ENCODE results near the gene ZCCHC24. TPM values are rescaled to one million over a fixed set of nuclear protein-coding genes. Genes with fewer than 3 reads are reported as not detected.

ZCCHC24 gene
- total RNA-seq, 1 donor from 2014 or later, result 180 TPM

DNA sequence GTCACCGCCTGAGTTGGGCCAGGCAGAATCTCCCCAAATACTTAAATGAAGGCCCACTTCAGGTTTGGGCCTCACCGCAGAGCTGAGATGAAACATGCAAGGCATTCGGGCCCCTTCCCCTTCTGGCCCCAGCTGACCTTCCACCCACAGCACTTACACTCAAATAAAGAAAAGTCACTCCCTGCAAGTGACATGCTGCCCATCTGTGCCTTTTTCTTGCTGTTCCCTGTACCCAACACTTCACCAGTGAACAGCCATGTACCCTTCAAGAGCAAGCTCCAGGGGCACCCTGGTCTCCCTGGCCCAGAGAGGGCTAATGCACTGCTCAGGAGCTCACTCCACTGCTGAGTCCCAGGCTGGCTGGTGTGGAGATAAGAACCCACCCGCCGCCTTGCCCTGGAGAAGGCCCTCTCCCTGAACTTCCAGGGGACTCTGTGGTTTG is 40.7 kb downstream of the ZCCHC24 start:
- no peaks in the 10 kb centered on the region for H3K27me3 ChIP-seq
- no peaks in the 10 kb centered on the region for H3K9me3 ChIP-seq
- H3K36me3 ChIP-seq, result no peaks in the 10 kb centered on the region
- H3K4me3 ChIP-seq, result no peak overlapping the region
- DNase-seq (ENCODE audit: low spot score in 2 of 2), result no peak
- peaks cover 41 to 97% of the 10 kb centered on the region in 2 donors for H3K4me1 ChIP-seq
- intact Hi-C loops (cut with DNase I), result no loop called here
- TF ChIP-seq, protein P1, sequence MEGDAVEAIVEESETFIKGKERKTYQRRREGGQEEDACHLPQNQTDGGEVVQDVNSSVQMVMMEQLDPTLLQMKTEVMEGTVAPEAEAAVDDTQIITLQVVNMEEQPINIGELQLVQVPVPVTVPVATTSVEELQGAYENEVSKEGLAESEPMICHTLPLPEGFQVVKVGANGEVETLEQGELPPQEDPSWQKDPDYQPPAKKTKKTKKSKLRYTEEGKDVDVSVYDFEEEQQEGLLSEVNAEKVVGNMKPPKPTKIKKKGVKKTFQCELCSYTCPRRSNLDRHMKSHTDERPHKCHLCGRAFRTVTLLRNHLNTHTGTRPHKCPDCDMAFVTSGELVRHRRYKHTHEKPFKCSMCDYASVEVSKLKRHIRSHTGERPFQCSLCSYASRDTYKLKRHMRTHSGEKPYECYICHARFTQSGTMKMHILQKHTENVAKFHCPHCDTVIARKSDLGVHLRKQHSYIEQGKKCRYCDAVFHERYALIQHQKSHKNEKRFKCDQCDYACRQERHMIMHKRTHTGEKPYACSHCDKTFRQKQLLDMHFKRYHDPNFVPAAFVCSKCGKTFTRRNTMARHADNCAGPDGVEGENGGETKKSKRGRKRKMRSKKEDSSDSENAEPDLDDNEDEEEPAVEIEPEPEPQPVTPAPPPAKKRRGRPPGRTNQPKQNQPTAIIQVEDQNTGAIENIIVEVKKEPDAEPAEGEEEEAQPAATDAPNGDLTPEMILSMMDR (IDR thresholded peaks at IDR 0.05), result no peak
- peak overlapping the region in 1 of 2 donors; percentile 3 for H3K27ac ChIP-seq

- Histone ChIP-seq H3K4me3 (no peak overlapping the region), H3K9me3 (no peaks in the 10 kb centered on the region), H3K27ac (peak overlapping the region; percentile 87 to 88), H3K27me3 (no peaks in the 10 kb centered on the region), H3K4me1 (peaks cover 41 to 95% of the 10 kb centered on the region in 2 donors), H3K36me3 (no peaks in the 10 kb centered on the region)
- DNase-seq (ENCODE audit: low spot score in 2 of 2), result peak in 1 of 2 donors; percentile 78
- intact Hi-C loops (cut with DNase I), result no loop called here
- TF ChIP-seq, protein P1 (IDR thresholded peaks at IDR 0.05), result no peak
These were observed 41.2 kb downstream of the ZCCHC24 start for GRCh38 chr10:79404231-79404609.

DNA sequence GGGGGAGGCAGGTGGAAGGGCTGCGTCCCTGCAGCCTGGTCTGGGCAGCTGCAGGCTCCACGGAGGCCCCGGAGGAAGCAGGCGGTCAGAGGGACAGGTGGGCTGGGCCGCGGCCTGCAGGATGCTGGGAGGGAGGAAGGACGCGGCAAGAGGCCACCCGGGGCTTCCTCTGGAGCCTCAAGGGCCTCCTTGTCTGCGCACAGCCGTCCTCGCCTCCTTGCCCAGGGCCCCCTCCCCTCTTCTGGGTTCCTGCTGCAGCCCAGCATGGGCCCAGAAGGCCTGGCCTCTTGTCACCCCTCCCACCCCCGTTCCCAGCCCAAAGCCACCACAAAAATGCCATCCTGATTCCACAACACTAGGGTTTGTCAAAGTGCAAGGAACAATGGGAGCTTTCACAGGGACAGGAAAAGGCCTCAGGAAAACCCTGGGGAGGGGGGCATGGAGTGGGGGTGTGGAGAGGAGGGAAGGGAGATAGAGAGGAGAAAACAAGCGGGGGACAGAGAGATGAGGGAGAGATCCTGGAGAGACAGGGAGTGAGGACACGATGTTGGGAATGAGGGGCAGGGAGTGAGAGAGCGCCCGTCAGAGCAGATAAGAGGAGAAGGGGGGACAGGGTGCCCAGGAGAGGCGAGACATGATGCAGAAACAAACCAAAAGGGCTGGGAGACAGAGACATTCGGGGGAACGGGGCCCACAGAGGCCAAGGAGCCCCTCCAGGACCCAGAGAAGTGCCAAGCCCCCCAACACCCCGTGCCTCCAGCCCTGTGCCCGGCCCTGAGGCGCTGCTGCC is 41.8 kb downstream of the ZCCHC24 start:
- Histone ChIP-seq H3K36me3 (no peaks in the 10 kb centered on the region), H3K4me1 (peaks cover 43 to 95% of the 10 kb centered on the region in 2 donors), H3K4me3 (no peak overlapping the region), H3K27me3 (no peaks in the 10 kb centered on the region), H3K9me3 (no peaks in the 10 kb centered on the region), H3K27ac (peak overlapping the region; percentile 87 to 88)
- intact Hi-C loops (cut with DNase I), result no loop called here
- TF ChIP-seq, protein P1 (IDR thresholded peaks at IDR 0.05), result no peak
- DNase-seq (ENCODE audit: low spot score in 2 of 2), result no peak

GRCh38 chr10:79402951-79403350 is 42.5 kb downstream of the ZCCHC24 start:
- H3K36me3 ChIP-seq, result no peaks in the 10 kb centered on the region
- H3K27me3 ChIP-seq, result no peaks in the 10 kb centered on the region
- peaks cover 45 to 95% of the 10 kb centered on the region in 2 donors for H3K4me1 ChIP-seq
- H3K9me3 ChIP-seq, result no peaks in the 10 kb centered on the region
- no peak for DNase-seq (ENCODE audit: low spot score in 2 of 2)
- TF ChIP-seq, protein P1 (IDR thresholded peaks at IDR 0.05), result no peak
- intact Hi-C loops (cut with DNase I), result no loop called here
- H3K4me3 ChIP-seq, result no peak overlapping the region
- H3K27ac ChIP-seq, result peak overlapping the region; percentile 87 to 88

DNA sequence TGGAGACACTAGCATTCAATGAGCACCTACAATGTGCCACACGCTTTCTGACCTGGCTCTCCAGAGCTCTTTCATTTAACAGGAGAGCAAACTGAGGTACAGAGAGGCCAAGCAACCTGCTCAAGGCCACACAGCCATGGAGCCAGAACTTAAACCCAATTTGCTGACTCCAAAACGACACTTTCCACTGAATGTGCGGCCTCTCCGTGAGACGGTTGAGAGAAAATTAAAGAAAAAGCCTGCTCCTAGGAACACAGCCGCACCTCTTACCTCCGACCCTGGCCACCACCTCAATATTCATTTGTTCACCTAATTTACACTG is 42.8 kb downstream of the ZCCHC24 start:
- DNase-seq (ENCODE audit: low spot score in 2 of 2), result no peak
- intact Hi-C loops (cut with DNase I), result no loop called here

More for the DNA sequence above, 42.8 kb downstream of the ZCCHC24 start:
- Histone ChIP-seq H3K4me3 (no peak overlapping the region), H3K27me3 (no peaks in the 10 kb centered on the region), H3K4me1 (peaks cover 47 to 94% of the 10 kb centered on the region in 2 donors), H3K9me3 (no peaks in the 10 kb centered on the region), H3K27ac (peak overlapping the region; percentile 87 to 88), H3K36me3 (no peaks in the 10 kb centered on the region)
- TF ChIP-seq, protein P1 (IDR thresholded peaks at IDR 0.05), result no peak

Measured in ascending aorta (tissue), 2 donors.